Limb (tissue), 2 donors: ENCODE results near the gene MDFI.

Experiments
- DNase-seq, 2 donors: peaks; one replicate each; pipeline ENCODE4 v3.0.0-alpha.2; 2016; ENCODE audit errors: extremely low spot score in 2 of 2

The MDFI gene

DNA sequence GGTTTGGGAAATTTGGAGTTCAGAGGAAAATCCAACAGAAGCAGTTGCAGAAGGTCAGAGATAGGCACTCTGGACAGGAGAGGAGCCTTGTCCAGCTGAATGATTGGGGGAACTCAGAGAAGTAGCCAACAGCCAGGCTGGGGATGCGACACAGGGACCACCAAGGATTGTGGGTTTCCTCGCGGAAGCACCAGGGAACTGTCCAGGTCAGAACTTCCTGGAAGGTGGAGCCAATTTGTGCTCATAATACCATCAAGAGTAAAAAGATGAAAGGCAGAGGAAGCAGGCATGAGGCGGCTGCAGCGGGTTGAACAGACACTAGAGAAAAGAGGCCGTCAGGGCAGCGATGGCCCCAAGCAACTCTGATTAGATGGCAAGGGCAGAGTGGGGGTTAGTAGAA is 33.7 kb downstream of the MDFI start:
- DNase-seq = no peak

- DNase-seq = peak in 1 of 2 donors; percentile 33
Measured at GRCh38 chr6:41672816-41673703, 34.8 kb downstream of the MDFI start.

GRCh38 chr6:41673704-41674000 is 35.4 kb downstream of the MDFI start:
- peak in 1 of 2 donors; percentile 25 for DNase-seq

GRCh38 chr6:41674231-41675000 is 36.1 kb downstream of the MDFI start:
- DNase-seq = peak in 1 of 2 donors; percentile 24

DNA sequence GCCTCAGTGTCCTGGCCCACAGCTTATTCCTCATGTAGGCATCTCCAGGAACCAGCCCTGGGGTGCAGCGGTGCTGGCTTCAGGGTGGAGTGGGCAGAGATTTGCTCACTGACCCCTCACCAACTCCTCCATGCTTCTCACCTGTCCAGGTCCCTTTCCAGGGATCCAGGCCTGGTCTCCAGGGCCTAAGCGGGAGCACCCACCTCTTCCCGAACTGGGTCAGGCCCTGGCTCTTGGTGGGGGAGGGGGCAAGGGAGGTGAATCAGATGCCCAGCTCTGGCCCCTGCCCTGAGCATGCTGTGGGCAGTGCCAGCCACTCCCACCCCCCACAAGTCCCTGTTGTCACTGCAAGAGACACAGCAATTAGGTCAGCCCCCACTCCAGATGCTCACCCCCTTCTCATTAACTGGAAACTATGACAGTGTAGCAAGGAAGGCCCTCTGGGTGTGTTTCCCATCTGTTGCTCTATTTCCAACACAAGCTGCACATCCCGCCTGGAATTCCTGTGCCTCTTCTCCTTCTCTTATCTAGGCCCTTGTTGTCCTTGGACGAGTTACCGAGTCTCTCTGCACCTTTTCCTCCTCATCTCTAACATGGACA is 37.0 kb downstream of the MDFI start:
- DNase-seq = peak in 1 of 2 donors; percentile 48

DNA sequence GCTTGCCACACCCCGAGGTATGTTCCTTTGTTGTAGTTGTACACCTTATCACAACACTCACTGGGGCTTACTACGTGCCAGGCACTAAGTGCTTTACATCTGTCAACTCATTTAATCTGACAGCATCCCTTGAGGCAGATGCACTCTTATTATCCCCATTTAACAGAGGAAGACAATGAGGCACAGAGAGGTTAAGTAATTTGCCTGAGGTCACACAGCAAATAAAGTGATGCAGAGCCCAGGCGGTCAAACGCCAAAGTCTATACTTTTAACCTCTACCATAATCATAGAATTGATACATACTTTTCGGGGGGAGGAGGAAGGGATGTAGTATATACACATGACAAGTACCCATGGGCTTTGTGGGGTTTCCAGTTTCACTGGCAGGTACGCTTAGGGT is 37.7 kb downstream of the MDFI start:
- no peak for DNase-seq

DNA sequence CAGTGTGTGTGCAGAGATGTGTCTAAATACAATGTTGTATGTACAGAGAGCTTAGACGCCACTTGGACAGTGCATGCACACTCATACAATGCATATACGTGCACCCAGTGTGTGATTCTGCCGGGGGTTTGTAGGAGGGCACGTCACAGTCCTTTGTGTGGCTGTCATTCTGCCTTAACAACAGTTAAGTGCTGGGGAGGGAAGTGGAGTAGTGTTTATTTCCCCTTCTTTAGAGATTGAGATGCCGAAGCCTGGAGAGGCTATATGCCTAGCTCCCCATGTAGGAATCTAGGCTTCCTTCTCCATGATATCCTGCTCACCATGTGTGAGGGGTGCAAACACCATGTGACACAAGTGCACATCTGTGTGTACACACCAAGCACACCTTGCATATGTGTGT is 38.2 kb downstream of the MDFI start:
- no peak for DNase-seq

- DNase-seq = peak in 1 of 2 donors; percentile 47
Measured at GRCh38 chr6:41677124-41677921, 39.1 kb downstream of the MDFI start.

- peak in 1 of 2 donors; percentile 19 for DNase-seq
Measured at GRCh38 chr6:41678511-41679084, 40.3 kb downstream of the MDFI start.

DNA sequence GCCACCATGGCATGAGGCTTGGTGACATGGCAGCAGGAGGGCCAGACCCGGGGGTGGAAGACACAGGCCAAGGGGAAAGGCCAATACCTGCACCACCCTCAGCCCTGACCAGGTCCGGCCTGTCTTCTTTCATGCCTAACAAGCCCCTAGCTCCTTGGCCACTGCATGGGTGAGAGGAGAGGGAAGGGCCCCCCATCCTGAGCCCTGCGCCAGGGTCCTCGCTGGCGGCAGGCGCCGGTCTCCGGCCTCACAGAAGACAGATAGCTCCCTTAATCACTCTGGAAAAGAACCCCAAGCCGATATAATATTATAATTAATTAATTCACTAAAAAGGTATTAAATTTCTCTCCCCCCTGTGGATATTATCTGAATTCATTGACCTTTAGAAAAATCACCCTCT is 41.4 kb downstream of the MDFI start:
- DNase-seq = no peak

DNA sequence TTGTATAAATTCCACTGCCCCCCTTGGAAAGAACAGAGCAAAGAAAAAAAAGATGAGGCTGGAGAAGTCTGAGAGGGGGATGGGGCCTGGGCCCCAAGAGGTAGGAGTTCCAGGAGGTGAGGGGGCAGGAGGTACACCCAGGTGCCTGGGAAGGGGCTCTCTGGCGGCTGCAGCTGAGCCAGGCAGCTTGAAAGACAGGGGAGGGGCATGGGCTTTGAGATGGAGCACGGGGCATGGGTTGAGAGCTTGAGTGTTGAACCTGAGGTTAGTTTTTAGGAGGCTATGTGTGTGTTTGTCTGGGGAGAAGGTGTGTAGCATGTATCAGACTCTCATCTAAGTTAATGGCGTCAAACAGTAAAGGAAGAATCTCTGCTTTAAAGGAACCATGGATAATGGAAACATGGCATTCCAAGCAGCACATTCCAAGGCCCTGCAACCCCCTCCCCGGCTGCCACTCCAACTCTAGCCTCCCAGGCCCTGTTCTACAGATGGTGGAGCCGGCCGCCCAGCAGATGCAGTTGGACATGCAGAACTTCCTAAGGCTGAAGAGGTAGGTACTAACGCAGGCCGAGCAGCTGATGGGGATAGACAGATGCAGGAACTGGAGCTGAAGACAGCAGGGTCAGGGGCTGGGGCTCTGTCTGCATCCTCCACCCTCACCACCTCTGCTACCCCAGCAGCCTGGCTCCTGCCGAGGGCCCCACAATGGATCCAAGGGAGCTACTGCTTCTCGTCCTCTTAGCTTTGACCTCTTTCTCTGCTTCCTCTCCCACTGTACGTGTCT is 42.1 kb downstream of the MDFI start:
- no peak for DNase-seq

DNA sequence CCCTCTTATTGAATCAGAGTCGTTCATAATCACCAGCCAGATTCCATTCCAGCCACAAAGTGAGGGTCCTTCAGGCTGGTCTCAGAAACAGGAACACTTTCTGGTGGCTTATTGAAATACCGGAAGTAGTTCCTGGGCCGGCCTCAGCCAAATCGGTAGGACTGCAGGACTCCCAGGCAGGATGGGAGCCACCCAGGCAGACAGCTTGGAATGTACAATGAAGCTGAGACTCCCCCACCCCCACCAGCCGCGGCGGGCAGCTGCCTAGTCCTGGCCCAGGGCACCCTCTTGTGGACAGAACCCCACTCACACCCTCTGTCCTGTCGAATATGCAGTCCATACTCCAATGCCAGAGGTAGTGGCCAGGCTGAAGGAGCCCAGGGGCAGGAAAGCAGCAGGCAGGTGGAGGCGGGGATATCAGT is 43.8 kb downstream of the MDFI start:
- peak; percentile 90 to 94 for DNase-seq

DNA sequence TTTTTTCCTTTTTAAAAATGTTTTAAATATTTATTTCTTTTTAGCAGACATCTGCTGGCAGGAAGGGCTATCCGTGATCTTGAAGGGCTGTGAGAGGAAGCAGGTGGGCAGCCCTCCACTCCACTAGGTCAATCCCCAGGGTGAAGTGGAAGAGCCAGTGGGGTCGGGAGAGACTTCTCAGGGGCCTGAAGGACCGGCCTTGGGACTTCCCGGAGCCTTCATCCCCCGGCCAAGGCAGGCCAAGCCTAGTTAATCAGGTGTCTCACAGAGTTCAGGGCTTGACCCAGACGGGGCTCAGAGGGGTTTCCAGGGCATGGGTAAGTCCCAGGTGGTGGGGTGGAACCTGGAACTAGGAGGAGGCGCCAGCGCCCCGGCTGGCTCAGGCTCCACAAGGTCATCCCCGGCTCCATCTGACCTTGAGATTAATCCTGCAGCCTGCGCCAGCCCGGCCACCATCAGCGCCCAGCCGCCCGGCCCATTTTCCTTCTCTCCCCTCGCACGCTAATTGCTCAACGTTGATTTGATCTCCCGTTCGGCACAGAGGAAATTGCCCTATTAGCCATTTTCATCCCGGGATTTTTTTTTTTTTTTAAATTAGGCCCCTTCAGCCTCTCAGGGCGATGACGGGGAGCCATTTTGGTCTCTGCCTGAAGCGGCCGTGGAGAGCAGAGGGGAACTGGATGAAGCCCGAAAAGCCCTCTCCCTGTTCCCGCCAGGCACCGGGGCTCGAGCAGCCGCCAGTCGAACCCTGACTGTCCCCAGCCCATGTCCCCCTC is 44.4 kb downstream of the MDFI start:
- DNase-seq = no peak

DNA sequence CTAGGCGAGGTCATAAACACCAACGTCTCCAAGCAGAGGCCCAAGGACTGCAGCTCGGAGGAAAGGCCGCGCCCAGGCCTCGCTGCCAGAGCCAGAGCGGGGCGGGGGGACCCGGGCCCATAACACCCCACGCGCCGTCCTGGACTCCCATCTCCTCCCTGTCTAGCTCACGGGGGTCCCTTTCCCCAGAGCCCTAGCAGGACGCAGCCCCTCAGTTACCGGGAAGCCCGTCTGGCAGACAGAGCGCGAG is 44.9 kb downstream of the MDFI start:
- DNase-seq = no peak

DNA sequence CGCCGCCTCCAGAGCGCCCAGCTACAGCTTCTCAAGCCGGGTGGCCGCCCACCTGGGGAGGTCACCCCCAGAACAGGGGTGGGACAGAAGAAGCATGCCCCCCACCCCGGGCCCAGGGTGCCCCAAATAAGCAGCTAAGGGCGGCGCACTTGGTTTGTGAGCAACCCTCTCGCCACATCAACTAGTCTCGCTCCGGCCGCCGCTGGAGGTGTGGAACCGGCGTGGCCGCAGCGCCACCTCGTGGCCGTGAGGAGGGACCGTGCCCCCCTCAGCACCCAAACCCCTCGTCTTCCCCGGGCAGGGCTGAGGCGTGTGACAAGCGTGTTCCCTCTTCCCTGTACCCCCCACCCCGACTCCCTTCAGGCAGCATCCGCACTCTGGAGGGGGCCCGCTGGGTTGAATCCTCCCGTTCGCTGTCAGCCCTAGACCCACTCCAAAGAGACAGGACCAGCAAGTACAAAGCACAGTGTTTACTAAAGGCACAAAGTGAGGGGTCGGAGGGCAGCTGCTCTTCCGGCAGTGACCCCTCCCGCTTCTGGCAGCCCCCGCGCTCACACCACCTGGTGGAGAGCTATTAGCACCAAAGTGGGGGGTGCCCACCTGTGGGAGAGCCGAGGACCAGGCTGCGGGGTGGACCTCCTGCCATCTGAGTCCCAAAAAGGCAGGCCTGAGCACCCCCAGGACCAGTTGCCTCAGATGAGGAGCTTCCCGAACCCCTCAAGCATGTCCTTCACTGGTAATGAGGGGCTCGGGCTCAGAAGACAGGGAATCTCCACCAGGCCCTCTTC is 45.4 kb downstream of the MDFI start:
- DNase-seq = peak; percentile 87 to 90

GRCh38 chr6:41684311-41685180 is 46.3 kb downstream of the MDFI start:
- no peak for DNase-seq

DNA sequence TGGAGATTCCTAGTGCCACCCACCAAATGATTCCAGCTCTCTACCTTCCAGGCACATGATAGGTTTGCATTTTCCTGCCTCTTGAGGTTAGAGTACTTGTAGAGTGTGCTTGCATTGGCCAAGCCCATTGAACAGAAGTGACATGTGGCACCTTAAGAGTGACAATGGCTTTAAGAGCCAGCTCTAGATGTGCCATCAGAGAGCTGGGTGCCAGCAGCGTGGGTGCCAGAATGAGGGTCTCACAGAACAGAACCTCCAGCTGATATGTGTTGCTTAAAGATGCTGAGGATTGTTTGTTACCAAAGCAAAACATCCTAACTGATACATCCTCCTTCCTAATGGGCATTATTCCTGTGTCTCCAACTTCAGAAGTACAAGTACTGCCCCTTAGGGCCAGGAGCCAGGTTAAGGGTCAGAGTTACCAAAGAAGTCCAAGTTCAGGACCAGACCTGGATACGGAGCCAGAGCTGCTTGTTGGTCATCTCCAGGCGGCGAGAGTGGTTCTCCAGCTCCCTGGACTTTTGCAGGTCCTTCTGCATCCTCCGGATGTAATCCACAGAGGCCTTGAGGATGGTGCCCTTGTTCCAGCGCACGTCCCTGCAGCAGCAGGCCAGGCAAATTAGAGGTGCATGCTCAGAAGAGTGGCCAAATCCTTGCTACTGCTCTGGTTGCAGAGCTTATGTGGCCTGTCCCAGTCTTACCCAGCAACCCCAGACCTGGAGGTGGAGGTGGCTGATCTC is 47.5 kb downstream of the MDFI start:
- no peak for DNase-seq
